Activated naive CD8-positive, alpha-beta T cell (primary cell): Measurements from ENCODE around the gene MAGI3.

Experiments
- H3K27ac Mint-ChIP-seq: one replicate; pipeline ENCODE4 v1.8.0; 2021; ENCODE audit warnings: mixed read lengths
- H3K27me3 Mint-ChIP-seq: one replicate; pipeline ENCODE4 v1.8.0; 2021; ENCODE audit warnings: mixed read lengths
- H3K36me3 Mint-ChIP-seq: one replicate; pipeline ENCODE4 v1.8.0; 2021; ENCODE audit warnings: mixed read lengths
- H3K4me1 Mint-ChIP-seq: one replicate; pipeline ENCODE4 v1.8.0; 2021; ENCODE audit warnings: low read depth, mixed read lengths
- H3K4me3 Mint-ChIP-seq: one replicate; pipeline ENCODE4 v1.8.0; 2021; ENCODE audit warnings: mild to moderate bottlenecking, mixed read lengths
- H3K9me3 Mint-ChIP-seq: one replicate; pipeline ENCODE4 v1.8.0; 2021; ENCODE audit warnings: low read depth, mixed read lengths

Gene MAGI3

GRCh38 chr1:113653741-113654140 is 263.4 kb downstream of the MAGI3 start:
- Mint-ChIP-seq H3K27ac (no peak overlapping the region), H3K4me3 (no peak overlapping the region), H3K4me1 (no peaks in the 10 kb centered on the region)

DNA sequence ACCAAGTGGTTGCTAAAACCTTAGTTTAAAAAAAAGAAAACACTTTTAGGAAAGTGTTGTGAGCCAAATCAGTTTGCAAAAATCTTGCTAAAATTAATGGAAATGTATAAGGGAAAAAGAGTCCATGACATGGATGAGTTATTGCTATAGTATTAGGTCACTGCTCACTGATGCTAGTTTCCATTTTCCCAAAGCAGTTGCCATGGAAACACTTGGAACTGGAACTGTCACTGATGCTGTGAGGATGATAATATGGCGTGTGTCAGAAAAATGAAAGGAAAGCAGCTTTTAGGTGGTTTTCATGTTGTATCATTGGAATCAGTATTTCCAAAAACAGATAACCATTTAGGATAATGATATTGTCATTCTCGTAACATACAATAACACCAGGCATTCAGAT is 264.6 kb downstream of the MAGI3 start:
- H3K36me3 Mint-ChIP-seq, result no peaks in the 10 kb centered on the region
- H3K27me3 Mint-ChIP-seq, result no peaks in the 10 kb centered on the region
- H3K9me3 Mint-ChIP-seq, result no peaks in the 10 kb centered on the region

More at GRCh38 chr1:113653741-113654140, 263.4 kb downstream of the MAGI3 start:
- H3K36me3 Mint-ChIP-seq, result no peaks in the 10 kb centered on the region
- no peaks in the 10 kb centered on the region for H3K27me3 Mint-ChIP-seq
- H3K9me3 Mint-ChIP-seq, result no peaks in the 10 kb centered on the region

DNA sequence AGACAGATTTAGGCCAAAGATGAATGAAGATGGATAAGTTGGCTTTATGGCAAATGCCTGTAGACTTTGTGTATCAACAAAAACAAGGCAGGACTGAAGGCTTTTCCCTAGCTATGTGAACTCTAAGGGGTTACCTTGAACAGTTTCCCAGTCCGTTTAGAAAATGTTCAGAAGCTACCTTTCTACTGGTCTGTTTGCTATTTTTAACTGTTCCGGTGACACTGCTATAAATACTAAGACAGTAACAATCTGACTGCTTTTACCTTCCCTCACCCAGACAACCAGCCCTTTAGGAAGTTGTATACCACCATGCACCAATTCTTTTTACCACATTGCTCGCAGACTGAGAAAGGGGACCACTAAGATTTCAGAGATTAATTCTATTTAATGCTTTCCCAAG is 266.8 kb downstream of the MAGI3 start:
- H3K9me3 Mint-ChIP-seq, result no peaks in the 10 kb centered on the region
- H3K27me3 Mint-ChIP-seq, result no peaks in the 10 kb centered on the region
- H3K27ac Mint-ChIP-seq, result no peak overlapping the region
- no peaks in the 10 kb centered on the region for H3K4me1 Mint-ChIP-seq
- no peaks in the 10 kb centered on the region for H3K36me3 Mint-ChIP-seq
- H3K4me3 Mint-ChIP-seq, result no peak overlapping the region

More for the DNA sequence above, 264.6 kb downstream of the MAGI3 start:
- Mint-ChIP-seq H3K27ac (no peak overlapping the region), H3K4me3 (no peak overlapping the region), H3K4me1 (no peaks in the 10 kb centered on the region)

DNA sequence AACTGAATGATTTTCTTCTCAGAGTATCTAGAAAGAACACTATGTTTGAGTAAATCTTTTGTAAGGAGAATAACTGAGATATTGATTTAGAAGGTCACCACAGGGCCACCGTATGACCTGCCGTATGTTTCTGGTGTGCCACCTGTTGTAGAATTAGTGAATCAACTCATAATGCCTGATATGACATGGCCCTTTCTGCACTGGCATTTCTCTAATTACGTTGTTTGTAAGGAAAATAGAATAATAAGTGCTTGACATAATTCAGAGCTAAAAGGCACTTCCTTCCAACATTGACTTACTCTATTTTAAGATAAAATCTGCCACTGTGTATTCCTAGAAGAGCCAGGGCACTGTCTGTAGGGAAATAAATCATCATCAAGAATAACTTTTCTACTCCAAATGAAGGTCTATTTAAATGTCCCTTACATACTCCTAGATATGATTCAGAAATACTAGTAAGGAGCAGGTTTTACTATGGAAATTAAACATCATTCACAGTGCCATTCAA is 267.3 kb downstream of the MAGI3 start:
- H3K9me3 Mint-ChIP-seq, result no peaks in the 10 kb centered on the region
- H3K27ac Mint-ChIP-seq, result no peak overlapping the region
- no peaks in the 10 kb centered on the region for H3K27me3 Mint-ChIP-seq
- no peaks in the 10 kb centered on the region for H3K4me1 Mint-ChIP-seq
- H3K4me3 Mint-ChIP-seq, result no peak overlapping the region
- H3K36me3 Mint-ChIP-seq, result no peaks in the 10 kb centered on the region

DNA sequence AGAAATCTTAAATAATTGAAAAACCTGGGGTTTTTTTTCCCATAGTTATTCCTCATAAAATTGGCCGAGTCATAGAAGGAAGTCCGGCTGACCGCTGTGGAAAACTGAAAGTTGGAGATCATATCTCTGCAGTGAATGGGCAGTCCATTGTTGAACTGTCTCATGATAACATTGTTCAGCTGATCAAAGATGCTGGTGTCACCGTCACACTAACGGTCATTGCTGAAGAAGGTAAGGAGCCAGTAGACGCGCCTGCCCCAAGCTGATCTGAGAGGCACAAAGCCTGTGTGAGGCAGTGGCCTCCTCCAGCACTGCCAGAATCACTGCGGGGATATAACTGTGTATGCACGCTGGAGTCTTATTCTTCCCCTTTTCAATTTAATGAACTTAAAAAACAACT is 268.7 kb downstream of the MAGI3 start:
- Mint-ChIP-seq H3K27ac (no peak overlapping the region), H3K4me3 (no peak overlapping the region), H3K27me3 (no peaks in the 10 kb centered on the region), H3K36me3 (no peaks in the 10 kb centered on the region), H3K9me3 (no peaks in the 10 kb centered on the region), H3K4me1 (no peaks in the 10 kb centered on the region)

DNA sequence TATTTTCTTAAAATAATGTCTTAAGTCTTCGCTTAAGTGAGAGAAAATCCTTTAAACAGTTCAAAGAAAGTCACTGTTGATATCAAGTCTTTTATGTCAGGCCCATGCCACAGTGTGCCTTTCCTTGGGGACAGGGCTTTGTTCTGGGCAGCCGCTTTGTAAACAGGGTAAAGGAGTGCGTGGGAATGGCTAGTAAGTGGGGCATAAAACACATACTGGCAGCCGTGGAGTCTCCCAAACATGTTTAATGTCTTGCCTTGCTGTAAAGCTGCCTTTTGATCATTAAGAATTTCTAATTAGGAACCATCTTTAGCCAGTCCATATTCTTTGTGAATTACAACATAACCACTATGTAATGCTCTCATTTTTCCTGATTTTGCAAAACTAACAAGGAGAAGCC is 269.2 kb downstream of the MAGI3 start:
- Mint-ChIP-seq H3K4me3 (no peak overlapping the region), H3K4me1 (no peaks in the 10 kb centered on the region), H3K27ac (no peak overlapping the region), H3K9me3 (no peaks in the 10 kb centered on the region), H3K36me3 (no peaks in the 10 kb centered on the region), H3K27me3 (no peaks in the 10 kb centered on the region)

- H3K4me3 Mint-ChIP-seq, result no peak overlapping the region
- H3K9me3 Mint-ChIP-seq, result no peaks in the 10 kb centered on the region
- H3K27me3 Mint-ChIP-seq, result no peaks in the 10 kb centered on the region
- no peaks in the 10 kb centered on the region for H3K36me3 Mint-ChIP-seq
- H3K27ac Mint-ChIP-seq, result no peak overlapping the region
- H3K4me1 Mint-ChIP-seq, result no peaks in the 10 kb centered on the region
Observed at GRCh38 chr1:113660088-113660487, 269.8 kb downstream of the MAGI3 start.

DNA sequence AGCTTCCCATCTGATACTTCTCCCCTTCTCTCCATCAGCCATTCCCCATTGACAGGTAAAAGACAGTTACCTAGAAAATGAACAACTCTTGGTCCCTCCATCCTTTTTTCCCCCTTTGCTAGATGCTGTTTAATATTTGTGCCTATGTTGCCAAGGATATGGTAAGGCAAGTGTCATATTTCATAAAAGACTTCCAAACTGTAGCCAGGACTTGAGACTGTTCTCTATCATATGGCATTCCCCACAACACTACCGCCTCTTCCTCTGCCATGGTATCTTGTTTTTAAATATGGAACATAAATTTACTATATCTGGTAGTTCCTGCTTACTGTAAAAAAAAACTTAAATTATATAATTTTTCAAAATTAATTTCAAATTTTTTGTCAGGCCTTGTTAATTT is 271.8 kb downstream of the MAGI3 start:
- H3K4me3 Mint-ChIP-seq, result no peak overlapping the region
- H3K27ac Mint-ChIP-seq, result no peak overlapping the region
- H3K9me3 Mint-ChIP-seq, result no peaks in the 10 kb centered on the region
- peaks cover 4% of the 10 kb centered on the region for H3K36me3 Mint-ChIP-seq
- H3K27me3 Mint-ChIP-seq, result no peaks in the 10 kb centered on the region
- no peaks in the 10 kb centered on the region for H3K4me1 Mint-ChIP-seq

GRCh38 chr1:113663165-113663951 is 273.0 kb downstream of the MAGI3 start:
- no peaks in the 10 kb centered on the region for H3K9me3 Mint-ChIP-seq
- H3K27me3 Mint-ChIP-seq, result no peaks in the 10 kb centered on the region
- peaks cover 4% of the 10 kb centered on the region for H3K36me3 Mint-ChIP-seq
- H3K27ac Mint-ChIP-seq, result no peak overlapping the region
- H3K4me3 Mint-ChIP-seq, result no peak overlapping the region
- H3K4me1 Mint-ChIP-seq, result no peaks in the 10 kb centered on the region

DNA sequence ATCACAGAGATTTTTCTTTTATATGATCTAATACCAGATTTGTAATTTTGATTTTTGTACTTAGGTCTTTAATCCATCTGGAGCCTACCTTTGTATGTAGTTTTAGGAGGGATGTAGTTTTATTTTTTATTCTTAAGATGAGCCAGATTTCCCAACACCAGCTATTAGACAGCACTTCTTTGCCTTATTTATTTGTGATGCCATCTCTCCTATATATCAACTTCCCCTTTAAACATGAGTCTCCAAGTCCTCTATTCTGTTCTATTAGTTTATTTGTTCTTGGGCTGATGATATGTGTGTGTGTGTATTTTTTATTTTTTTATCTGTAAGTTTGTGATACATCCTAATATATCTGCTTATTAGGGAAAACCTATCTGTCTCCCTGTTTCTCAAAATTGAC is 274.8 kb downstream of the MAGI3 start:
- H3K27me3 Mint-ChIP-seq, result no peaks in the 10 kb centered on the region
- H3K36me3 Mint-ChIP-seq, result peaks cover 4% of the 10 kb centered on the region
- no peaks in the 10 kb centered on the region for H3K9me3 Mint-ChIP-seq
- no peaks in the 10 kb centered on the region for H3K4me1 Mint-ChIP-seq
- H3K4me3 Mint-ChIP-seq, result no peak overlapping the region
- no peak overlapping the region for H3K27ac Mint-ChIP-seq

- Mint-ChIP-seq H3K27me3 (no peaks in the 10 kb centered on the region), H3K36me3 (peaks cover 4% of the 10 kb centered on the region), H3K9me3 (no peaks in the 10 kb centered on the region), H3K4me1 (no peaks in the 10 kb centered on the region), H3K4me3 (no peak overlapping the region), H3K27ac (no peak overlapping the region)
Observed at GRCh38 chr1:113666126-113666525, 275.8 kb downstream of the MAGI3 start.

DNA sequence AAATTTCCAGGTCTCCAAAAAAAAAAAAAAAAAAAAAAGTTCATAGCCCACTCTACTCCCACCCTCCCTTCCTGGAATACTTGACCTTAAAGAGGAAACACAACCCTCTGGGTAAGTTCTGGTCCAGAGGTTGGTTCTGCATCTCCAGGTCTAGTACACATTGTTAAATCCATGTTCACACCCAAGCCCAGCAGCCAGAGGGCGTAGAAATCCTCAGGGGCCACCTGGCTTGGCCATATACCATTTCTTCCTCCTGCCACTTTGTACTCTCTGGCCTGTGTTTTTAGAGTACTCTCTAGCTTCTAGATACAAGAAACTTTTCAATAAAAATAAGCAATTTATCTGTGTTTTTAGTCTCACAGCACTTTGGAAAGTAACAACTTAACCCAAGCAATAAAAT is 279.7 kb downstream of the MAGI3 start:
- Mint-ChIP-seq H3K9me3 (no peaks in the 10 kb centered on the region), H3K4me3 (no peak overlapping the region), H3K4me1 (no peaks in the 10 kb centered on the region), H3K27me3 (no peaks in the 10 kb centered on the region), H3K27ac (no peak overlapping the region), H3K36me3 (peaks cover 4% of the 10 kb centered on the region)

- Mint-ChIP-seq H3K36me3 (peaks cover 4% of the 10 kb centered on the region), H3K27ac (no peak overlapping the region), H3K9me3 (no peaks in the 10 kb centered on the region), H3K4me1 (no peaks in the 10 kb centered on the region), H3K27me3 (no peaks in the 10 kb centered on the region), H3K4me3 (no peak overlapping the region)
Observed at GRCh38 chr1:113670650-113671049, 280.3 kb downstream of the MAGI3 start.

- H3K27ac Mint-ChIP-seq, result no peak overlapping the region
- no peaks in the 10 kb centered on the region for H3K9me3 Mint-ChIP-seq
- H3K36me3 Mint-ChIP-seq, result no peaks in the 10 kb centered on the region
- H3K27me3 Mint-ChIP-seq, result no peaks in the 10 kb centered on the region
- H3K4me3 Mint-ChIP-seq, result no peak overlapping the region
- no peaks in the 10 kb centered on the region for H3K4me1 Mint-ChIP-seq
Observed at GRCh38 chr1:113672491-113672890, 282.2 kb downstream of the MAGI3 start.

- H3K4me3 Mint-ChIP-seq, result no peak overlapping the region
- no peaks in the 10 kb centered on the region for H3K27me3 Mint-ChIP-seq
- no peak overlapping the region for H3K27ac Mint-ChIP-seq
- H3K36me3 Mint-ChIP-seq, result no peaks in the 10 kb centered on the region
- H3K9me3 Mint-ChIP-seq, result no peaks in the 10 kb centered on the region
- no peaks in the 10 kb centered on the region for H3K4me1 Mint-ChIP-seq
Observed at GRCh38 chr1:113674591-113674990, 284.3 kb downstream of the MAGI3 start.

DNA sequence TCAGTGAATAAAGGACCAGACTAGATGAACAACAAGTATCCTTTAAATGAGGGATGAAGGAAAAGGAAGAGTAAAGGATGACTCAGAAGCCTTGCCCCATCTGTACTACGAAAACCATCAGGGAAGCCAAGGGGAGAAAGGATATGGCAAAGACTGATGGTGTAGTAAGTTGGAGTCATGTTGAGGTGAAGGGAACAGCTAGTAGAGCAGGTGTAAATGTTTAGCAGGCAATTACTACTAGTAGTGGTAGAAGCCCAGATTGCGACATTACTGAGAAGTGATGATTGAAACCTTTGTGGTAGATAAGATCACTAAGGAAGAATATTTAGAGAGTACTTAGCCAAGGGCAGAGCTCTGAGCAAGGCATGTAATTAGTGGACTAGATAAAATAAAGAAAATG is 285.0 kb downstream of the MAGI3 start:
- Mint-ChIP-seq H3K27me3 (no peaks in the 10 kb centered on the region), H3K36me3 (no peaks in the 10 kb centered on the region), H3K27ac (no peak overlapping the region), H3K9me3 (no peaks in the 10 kb centered on the region), H3K4me1 (no peaks in the 10 kb centered on the region), H3K4me3 (no peak overlapping the region)
